Upper lobe of left lung (tissue), 4 donors: ENCODE data around the gene HS3ST1.

ENCODE experiments used
- EP300 ChIP-seq, 4 donors: sonication (generic); formaldehyde crosslinking; IDR thresholded peaks; one replicate each; pipeline ENCODE4 v1.5.1; 2017; ENCODE audit warnings: antibody characterized with exemption in 4 of 4, control low read depth in 2 of 4
- POLR2A ChIP-seq, 4 donors: fragments of 450-650 bp; IDR thresholded peaks; one replicate each; pipeline ENCODE4 v1.5.1; 2016 to 2017; ENCODE audit warnings: antibody characterized with exemption in 4 of 4, mild to moderate bottlenecking in 2 of 4
- POLR2AphosphoS5 ChIP-seq, 2 donors: sonication (generic); formaldehyde crosslinking; IDR thresholded peaks; one replicate each; pipeline ENCODE4 v1.5.1; 2017; ENCODE audit warnings: antibody characterized with exemption in 2 of 2
- TF ChIP-seq, protein P1 (sequence below), 6 experiments: fragments of 450-650 bp in 4 of 6; fragments of 200-600 bp in 2 of 6; sonication (generic) in 2 of 6; IDR thresholded peaks; one replicate each; pipeline ENCODE4 v1.5.1; 2016 to 2019; ENCODE audit warnings: antibody characterized with exemption in 6 of 6

GRCh38 chr4:11431111-11431510 lies 2.4 kb upstream of the HS3ST1 start:
- TF ChIP-seq, protein P1, sequence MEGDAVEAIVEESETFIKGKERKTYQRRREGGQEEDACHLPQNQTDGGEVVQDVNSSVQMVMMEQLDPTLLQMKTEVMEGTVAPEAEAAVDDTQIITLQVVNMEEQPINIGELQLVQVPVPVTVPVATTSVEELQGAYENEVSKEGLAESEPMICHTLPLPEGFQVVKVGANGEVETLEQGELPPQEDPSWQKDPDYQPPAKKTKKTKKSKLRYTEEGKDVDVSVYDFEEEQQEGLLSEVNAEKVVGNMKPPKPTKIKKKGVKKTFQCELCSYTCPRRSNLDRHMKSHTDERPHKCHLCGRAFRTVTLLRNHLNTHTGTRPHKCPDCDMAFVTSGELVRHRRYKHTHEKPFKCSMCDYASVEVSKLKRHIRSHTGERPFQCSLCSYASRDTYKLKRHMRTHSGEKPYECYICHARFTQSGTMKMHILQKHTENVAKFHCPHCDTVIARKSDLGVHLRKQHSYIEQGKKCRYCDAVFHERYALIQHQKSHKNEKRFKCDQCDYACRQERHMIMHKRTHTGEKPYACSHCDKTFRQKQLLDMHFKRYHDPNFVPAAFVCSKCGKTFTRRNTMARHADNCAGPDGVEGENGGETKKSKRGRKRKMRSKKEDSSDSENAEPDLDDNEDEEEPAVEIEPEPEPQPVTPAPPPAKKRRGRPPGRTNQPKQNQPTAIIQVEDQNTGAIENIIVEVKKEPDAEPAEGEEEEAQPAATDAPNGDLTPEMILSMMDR (IDR thresholded peaks at IDR 0.05): no peak
- TF ChIP-seq POLR2AphosphoS5 (IDR thresholded peaks at IDR 0.05) (no peak), POLR2A (IDR thresholded peaks at IDR 0.05) (no peak), EP300 (IDR thresholded peaks at IDR 0.05) (no peak)
